ENCODE measurements around the gene DRC7.

GRCh38 chr16:57658130-57658877 is 36.3 kb upstream of the DRC7 start:
- TF ChIP-seq CTCF (IDR thresholded peaks at IDR 0.05) (no peak), POLR2AphosphoS5 (IDR thresholded peaks at IDR 0.05) (no peak)

All from breast epithelium (tissue), 3 donors.